CD4-positive, alpha-beta T cell treated with Interleukin-15 for 1 hour (primary cell): ENCODE results near the gene LIN7C.
"Not testable (repeated sequence)": the region's sequence is repeated elsewhere in the genome, so short reads cannot be mapped to it uniquely, and the experiment has no call there.

Source experiments
- DNase-seq: peaks from one replicate; pipeline ENCODE4 v3.0.0-alpha.2; 2020

The LIN7C gene

GRCh38 chr11:27506200-27507182 lies at the start of gene LIN7C:
TSS of gene LIN7C (minus strand) at chr11:27506769. CDS start at chr11:27506752, 17 bp downstream.
- peak; percentile 96 for DNase-seq

- no peak for DNase-seq
Observed at GRCh38 chr11:27555264-27555663, 48.7 kb upstream of the LIN7C start.

- no peak for DNase-seq
Observed at GRCh38 chr11:27553186-27553585, 46.6 kb upstream of the LIN7C start.

- no peak for DNase-seq
Observed at GRCh38 chr11:27552341-27552740, 45.8 kb upstream of the LIN7C start.

- no peak for DNase-seq
Observed at GRCh38 chr11:27551127-27551526, 44.6 kb upstream of the LIN7C start.

- no peak for DNase-seq
Observed at GRCh38 chr11:27545946-27546345, 39.4 kb upstream of the LIN7C start.

GRCh38 chr11:27545035-27545434 lies 38.5 kb upstream of the LIN7C start:
- no peak for DNase-seq

- DNase-seq, result no peak
Observed at GRCh38 chr11:27541790-27542189, 35.2 kb upstream of the LIN7C start.

GRCh38 chr11:27540051-27540450 lies 33.5 kb upstream of the LIN7C start:
- DNase-seq, result no peak

- no peak for DNase-seq
Observed at GRCh38 chr11:27535103-27535502, 28.5 kb upstream of the LIN7C start.

- no peak for DNase-seq
Observed at GRCh38 chr11:27532652-27533325, 26.2 kb upstream of the LIN7C start.

GRCh38 chr11:27528712-27529111 lies 22.1 kb upstream of the LIN7C start:
- no peak for DNase-seq

GRCh38 chr11:27526535-27526934 lies 20.0 kb upstream of the LIN7C start:
- no peak for DNase-seq

GRCh38 chr11:27525824-27526516 lies 19.4 kb upstream of the LIN7C start:
- no peak for DNase-seq

- no peak for DNase-seq
Observed at GRCh38 chr11:27524155-27524554, 17.6 kb upstream of the LIN7C start.

GRCh38 chr11:27520226-27520625 lies 13.7 kb upstream of the LIN7C start:
- DNase-seq, result no peak

GRCh38 chr11:27518518-27518917 lies 11.9 kb upstream of the LIN7C start:
- no peak for DNase-seq

GRCh38 chr11:27517490-27517889 lies 10.9 kb upstream of the LIN7C start:
- DNase-seq, result not testable (repeated sequence)

GRCh38 chr11:27514558-27514957 lies 8.0 kb upstream of the LIN7C start:
- DNase-seq, result no peak

GRCh38 chr11:27514076-27514475 lies 7.5 kb upstream of the LIN7C start:
- DNase-seq, result no peak

GRCh38 chr11:27513389-27513788 lies 6.8 kb upstream of the LIN7C start:
- DNase-seq, result no peak

- DNase-seq, result no peak
Observed at GRCh38 chr11:27512238-27512637, 5.7 kb upstream of the LIN7C start.

GRCh38 chr11:27509908-27510307 lies 3.3 kb upstream of the LIN7C start:
- DNase-seq, result no peak
